HUDEP-2 (cell line): Measurements from ENCODE around the gene RARRES2.

ENCODE experiments used
- DNase-seq, 76 experiments: peaks; one replicate each; lab custom pipeline; 2025; ENCODE audit not compliant: unreplicated experiment in 76 of 76; lab: John Stamatoyannopoulos, UW

RARRES2 gene

DNA sequence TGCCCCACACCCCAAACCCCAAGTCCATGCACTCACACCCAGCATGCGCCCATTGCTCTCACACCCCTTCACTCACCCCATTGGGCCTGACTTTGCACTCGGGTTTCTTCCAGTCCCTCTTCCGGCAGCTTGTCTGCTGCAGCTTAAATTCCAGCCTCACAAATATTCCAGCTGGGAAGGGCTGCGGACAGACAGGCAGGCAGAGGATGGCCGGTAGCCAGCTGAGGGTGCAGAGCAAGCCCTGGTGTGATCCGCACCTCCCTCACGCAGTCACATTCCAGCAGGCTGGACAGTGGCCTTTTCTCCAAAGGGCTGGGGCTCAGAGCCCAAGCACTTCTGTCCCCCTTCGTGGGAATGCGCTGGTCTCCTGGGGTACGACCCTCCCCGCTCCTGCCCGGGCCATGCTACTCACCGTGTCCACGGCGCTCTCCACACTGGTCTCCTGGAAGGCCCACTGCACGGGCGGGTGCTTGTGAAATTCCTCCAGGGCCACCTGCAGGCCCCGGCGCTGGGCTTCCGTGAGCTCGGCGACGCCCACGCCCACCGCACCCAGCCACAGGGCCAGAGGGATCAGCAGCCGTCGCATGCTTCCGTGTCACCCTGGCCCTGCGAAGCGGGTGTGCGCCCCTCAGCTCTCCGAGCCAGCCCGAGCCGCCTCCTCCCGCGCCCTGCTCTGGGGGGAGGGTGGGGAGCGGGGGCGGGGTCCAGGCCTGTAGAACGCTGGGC is 1.2 kb downstream of the RARRES2 start:
- DNase-seq, result no peak

DNA sequence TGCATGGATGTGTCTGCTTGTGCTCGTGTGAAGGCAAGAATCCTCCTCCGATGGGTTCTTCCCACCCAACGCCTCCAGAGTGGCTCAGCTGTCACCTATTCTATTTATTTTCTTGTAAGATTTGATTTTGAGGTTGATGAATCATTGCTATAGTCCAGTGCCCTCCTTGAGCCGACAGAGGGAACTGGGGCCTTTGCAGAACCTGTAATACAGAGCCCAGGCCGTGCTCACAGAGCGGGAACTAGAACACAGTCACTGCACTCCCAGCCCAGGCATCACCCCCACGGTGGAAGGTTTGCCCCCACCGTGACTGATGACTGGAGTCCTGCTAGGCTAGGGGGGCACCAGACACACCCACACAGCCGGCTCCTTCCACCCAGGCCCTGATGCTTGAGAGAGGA is 2.0 kb downstream of the RARRES2 start:
- DNase-seq, result no peak

DNA sequence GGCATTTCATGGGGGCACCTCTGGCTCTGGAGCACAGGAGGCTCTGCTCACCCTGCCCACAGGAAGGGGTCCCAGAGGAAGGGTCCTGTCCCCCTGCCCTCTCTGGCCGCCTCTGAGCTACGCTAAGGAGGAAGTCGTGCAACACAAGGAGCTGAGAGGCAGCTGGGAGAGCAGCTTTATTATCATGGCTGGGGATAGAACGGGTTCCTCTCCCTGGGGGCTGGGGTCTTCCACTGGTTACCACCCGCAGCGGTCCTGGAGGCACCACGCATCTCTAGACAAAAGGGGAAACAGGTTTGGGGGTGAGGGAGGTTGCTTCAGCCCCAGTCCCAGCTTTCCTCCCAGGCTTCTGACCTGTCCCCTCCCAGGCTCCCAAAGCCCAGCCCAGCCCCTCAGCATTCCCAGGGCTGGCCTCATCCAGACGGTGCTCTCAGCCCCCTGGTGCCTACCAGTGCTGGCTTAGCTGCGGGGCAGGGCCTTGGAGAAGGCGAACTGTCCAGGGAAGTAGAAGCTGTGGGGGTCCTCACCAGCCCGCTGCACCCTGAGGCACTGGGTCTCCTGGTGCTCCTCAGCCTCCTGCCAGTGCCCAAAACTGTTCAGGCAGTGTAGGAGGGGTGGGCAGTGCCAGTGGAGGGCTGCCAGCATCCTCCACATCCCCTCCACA is 3.1 kb downstream of the RARRES2 start:
- DNase-seq, result no peak

DNA sequence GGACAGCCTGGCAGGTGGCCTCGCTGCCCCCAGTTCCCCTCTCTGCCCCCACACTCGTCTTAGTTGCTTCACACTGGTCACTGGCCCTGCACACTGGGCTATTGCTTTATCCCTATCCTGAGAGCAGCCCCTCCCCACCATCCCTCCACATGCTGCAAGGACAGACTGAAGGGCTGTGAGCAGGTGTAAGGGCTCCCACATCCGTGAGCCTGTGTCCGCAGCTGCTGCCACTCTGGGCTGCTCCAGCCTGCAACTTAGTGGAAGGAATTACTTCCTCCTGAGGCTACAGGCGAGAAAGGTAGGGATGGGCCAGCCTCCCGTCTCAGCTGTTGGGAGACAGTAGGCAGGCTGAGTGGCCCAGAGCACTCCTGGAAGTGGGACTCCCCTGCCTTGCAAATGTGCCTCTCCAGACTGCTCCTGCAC is 3.8 kb downstream of the RARRES2 start:
- no peak for DNase-seq

DNA sequence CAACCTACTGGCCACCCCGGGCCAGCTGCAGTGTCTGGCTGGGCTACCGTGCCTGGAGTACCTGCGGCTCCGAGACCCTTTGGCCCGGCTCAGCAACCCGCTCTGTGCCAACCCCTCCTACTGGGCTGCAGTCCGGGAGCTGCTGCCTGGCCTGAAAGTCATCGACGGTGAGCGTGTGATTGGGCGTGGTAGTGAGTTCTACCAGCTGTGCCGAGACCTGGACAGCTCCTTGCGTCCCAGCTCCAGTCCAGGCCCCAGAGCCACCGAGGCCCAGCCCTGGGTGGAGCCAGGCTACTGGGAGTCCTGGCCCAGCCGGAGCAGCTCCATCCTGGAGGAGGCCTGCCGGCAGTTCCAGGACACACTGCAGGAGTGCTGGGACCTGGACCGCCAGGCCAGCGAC is 4.2 kb downstream of the RARRES2 start:
- DNase-seq, result no peak

DNA sequence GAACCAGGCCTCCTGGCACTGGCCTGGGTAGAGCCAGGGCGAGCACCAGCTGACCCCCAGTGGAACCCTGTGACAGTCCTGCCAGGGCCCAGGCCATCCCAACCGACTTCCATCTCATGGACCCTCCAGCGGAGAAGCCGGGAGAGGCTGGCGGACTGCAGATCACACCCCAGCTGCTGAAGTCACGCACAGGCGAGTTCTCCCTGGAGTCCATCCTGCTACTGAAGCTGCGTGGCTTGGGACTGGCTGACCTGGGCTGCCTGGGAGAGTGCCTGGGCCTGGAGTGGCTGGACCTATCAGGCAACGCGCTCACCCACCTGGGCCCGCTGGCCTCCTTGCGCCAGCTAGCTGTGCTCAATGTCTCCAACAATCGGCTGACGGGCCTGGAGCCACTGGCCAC is 4.7 kb downstream of the RARRES2 start:
- DNase-seq, result no peak

DNA sequence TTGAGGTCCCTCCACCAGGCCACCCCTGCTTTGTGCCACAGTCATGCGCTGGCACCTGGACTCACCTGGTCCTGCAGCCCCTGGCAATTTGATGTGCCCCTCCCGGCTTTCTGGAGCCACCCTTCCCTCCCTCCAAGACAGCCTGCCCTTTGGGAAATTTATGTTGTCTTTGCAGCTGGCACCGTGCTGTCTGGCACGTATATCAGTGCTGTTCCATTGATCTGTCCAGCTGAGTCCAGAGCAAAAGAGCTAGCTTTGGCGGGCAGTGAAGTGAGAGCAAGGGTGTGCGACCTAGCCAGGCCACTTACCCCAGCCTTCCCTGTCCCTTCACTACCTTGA is 5.7 kb downstream of the RARRES2 start:
- no peak for DNase-seq

DNA sequence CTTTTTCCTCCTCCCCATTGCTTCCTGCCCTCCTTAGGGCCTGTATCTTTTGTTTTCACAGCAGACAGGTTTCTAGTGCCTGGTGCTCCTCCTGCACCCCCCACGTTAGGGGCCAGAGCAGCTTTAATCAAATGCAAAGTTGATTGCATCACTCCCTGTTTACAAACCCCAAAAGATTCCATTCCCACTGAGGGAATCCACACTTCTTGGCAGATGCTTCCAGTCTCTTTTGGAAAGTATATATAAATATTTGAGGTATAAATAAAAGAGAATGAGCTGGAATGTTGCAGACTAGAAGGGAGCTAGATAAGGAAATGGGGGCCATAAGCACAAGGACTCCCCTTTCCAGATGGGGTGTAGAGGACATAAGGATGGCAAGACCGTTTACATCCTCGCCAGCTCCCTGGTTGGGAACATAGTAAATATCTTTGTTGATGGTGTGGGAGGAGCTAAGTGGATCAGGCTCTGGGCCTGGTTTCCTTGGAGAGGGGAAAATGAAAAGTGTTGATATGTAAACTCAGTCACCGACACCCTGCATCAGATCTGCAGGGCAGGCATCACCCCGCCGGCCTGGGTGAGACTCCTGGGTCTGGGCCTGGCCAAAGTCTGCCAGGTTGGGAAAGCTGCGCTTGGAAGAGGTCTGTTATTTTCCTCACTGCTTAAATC is 6.2 kb downstream of the RARRES2 start:
- DNase-seq, result no peak

DNA sequence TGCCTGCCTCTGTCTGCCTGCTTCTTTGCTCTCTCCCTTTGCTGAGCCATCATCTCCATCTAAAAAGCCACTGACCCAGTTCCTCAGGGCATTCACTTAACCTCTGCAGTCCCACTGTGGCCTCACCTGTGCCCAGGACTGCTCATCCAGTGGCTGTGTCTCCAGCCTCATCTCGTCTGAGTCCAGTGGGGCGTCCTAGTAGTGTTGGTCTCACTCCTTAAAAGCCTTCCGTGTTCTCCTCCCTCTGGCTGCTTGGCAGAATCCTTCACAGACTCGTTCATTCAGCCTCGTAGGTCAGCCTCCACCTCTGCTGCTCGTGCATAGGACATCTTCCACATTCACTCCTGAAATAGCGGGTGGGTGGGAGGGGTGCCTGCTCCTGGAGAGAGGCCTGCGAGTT is 7.3 kb downstream of the RARRES2 start:
- DNase-seq, result no peak

DNA sequence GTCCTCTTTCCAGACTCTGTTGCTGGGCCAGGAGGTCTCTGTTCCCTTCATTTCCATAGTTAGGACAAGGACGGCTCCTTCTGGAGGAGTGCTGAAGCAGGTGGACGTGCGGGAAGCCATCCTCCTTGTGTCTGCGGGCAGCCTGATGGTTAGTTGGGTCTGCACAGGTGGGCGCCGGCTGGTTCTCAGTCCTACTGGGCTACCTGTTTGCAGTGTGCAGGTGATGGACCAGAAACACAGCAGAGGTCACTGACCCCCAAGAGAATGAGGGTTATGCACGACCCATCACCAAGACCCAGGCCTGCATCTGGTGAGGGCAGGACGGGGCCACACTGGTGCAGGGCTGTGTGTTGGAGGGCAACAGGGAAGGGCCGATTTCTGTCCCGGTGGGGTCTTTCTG is 7.8 kb downstream of the RARRES2 start:
- DNase-seq, result no peak

DNA sequence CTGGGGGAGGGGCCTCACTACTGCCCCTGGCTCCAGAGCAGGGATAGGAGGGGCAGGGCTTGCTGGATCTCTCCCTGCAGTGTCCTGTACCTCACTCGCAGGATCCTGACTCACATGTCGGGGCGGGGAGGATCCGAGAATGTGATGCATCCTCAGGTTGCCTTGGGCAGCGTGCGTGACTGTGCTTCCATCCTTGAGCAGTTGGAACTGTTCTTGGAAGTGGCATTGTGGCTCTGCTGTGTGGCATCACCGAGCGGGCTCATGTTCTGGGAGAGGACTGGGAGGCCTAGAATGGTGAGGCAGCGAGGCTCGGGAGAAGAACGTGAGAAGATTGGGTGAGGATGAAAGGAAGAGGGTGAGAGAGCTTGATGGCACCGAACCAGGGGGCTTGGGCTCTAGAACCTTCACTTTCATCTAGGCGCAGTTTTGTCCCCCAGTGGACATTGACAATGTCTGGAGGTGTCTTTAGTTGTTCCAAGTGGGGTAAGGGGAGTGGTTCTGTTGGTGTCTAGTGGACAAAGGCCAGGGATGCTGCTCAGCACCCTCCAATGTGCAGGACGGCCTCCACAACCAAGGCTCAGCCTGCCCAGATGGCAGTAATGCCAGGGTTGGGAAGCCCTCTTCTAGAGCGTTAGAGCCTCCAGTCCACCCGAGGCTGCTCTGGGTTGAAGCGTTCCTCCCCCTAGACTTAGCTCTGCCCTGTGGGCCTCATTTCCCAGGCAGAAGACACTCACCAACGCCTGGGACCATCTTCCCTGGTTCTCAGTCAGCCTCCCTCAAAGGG is 8.4 kb downstream of the RARRES2 start:
- no peak for DNase-seq

DNA sequence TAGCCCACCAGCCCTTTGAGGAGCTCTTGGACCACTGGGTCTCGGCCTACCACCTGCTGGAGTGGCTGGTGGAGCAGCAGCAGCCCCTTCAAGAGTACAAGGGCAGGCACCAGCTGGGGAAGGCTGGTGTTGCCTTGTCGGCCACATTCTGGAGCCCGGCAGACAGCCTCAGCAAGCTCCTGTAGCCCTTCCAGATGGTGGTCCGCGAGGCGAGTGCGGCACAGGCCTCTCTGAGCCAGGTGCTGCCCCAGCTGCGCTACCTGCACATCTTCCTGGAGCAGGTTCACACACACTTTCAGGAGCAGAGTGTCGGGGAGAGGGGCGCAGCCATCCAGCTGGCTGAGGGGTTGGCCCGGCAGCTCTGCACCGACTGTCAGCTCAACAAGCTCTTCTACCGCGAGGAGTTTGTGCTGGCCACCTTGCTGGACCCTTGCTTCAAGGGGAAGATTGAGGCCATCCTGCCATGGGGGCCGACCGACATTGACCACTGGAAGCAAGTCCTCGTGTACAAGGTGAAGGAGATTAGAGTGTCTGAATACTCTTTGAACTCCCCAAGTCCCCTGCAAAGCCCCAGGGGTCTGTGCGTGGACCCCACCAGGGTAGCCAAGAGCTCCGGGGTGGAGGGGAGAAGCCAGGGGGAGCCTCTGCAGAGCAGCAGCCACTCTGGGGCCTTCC is 11.1 kb downstream of the RARRES2 start:
- no peak for DNase-seq

DNA sequence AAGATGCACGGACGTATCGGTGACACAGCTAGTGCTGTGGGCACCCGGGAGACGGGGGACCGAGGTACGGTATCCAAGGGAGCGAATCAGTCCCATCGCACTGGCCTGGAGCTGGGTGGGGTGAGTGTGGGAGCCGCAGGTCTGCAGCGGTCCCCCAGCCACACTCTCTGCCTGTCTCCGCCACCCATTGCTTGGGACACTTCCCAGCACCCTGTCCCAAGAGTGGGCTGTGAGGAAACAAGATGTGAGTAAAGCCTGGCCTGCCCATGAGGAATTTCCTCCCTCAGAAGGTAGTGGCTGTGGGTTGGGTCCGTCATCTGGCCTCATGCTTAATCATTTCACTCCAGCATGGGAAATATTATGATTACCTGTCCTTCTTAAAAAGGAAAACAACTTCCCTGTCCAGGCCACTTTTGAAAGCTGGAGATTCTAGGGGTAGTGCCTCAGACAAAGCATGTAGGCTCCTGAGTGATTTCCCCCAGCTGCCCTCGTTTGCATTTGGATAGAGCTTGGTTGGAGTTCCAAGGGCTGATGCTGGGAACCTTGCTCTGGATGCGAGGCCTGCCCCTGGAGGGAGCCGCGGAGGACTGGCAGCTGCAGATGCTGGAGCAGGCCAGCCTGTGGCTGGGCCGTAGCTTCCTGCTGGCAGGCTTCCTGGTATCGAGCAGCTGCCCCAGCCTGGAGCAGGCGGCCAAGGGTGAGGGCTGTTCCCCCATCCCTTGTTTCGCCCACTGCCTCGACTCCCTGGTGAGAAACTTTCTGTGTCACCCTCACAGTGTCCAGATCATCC is 11.9 kb downstream of the RARRES2 start:
- no peak for DNase-seq

DNA sequence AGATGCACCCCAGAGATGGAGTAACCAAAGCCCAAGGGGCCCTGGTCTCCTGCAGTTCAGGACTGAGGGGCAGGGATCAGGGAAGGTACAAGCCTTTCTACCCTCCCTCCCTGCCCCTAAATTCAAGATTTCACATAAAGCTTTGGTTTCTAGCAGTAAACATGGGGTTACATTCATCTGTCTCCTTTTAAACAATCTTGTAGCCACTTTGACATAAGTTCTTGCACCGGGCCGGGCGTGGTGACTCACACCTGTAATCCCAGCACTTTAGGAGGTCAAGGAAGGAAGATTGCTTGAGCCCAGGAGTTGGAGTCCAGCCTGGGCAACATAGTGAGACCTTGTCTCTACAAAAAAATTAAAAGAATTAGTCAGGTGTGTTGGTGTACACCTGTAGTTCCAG is 14.1 kb downstream of the RARRES2 start:
- DNase-seq, result no peak

DNA sequence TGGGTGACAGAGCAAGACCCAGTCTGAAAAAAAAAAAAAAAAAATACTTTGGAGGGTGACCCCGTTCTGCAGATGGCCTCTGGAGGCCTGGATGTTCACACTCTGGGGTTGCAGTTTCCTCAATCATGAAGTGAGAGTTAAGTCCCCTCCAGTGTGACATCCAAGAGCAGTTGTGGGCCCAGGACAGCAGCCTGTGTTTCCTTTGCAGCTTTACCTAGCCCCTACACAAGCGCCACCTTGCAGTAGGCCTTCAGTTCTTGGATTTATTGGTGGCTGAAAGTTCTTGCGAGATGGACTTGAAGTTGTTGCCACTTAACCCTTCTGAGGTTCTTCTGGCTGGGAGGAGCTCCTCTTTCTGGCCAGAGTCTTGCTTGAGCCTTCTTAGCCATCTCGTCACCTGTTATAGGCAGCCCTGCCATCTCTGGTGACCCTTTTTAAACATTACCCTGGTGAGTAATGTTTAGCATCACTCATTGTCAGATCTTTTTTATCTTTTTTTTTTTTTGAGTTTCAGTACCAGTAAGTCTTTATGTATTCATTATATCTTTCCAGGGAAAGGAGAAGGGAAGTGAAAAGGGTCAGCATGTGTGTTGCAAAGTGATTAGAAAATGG is 14.7 kb downstream of the RARRES2 start:
- DNase-seq, result no peak

DNA sequence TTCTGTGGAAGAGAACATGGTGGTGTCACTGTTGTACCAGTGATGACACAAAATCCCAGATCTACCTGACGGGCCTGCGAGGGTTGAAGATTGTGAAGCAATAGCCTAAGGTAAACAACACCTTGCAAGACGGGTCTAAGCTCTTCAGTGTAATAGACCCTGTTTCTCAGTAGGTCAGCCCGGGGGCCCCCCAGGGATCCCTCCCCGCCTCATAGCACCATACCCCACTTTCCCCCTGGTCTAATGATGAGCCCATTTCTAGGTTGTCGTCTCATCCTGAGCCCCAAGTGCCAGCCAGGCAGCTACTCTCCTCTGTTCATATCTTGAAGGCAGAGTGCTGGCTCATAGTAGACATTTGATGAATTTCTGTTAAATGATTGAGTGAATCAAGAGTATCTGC is 15.5 kb downstream of the RARRES2 start:
- no peak for DNase-seq

DNA sequence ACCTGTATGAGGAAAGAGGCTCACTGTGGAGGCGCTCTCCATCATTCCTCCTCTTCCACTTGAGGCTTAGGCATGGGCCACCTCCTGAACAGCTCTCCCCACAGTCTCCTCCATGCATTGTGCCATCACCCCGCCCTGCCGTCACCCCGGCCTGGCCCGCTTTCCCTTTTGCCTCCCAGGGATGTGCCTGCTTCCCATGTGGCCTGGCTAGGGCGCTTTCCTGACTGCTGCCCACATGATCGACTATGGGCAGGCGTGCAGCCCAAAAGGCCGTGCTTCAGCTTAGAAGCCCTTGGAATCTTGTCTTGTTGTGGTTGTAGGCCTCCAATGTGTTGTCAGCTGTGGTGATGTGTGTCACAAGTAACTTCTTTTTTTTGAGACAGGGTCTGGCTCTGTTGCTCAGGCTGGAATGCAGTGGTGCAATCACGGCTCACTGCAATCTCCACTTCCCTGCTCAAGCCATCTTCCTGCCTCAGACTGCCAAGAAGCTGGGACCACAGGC is 16.3 kb downstream of the RARRES2 start:
- DNase-seq, result no peak

DNA sequence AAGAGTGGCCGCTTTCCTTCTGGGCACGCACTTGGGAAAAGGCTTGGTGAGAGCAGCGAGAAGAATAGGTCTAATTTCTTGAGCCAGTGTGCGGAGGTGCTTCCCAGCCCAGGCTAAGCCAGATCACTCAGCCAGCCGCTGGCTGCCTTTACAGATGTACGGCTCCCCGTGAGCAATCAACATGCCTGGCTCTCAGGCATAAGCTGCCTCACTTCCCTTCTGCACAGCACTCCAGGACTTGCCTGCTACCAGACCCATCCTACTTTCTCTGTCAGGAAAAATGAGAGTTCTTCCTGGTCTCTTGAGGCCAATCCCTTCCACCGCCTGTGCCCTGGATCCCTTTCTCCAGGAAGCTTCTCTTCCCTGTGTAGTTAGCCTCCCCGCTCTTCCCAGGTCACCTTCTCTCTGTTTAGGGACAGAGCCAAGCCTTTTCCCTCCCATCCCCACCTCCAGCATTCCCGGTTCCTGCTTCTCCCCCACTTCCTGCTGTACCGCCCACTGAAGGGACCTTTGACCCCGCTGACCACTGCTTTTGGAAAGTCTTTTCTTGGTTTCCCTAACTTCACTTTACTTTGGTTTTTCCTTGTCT is 17.0 kb downstream of the RARRES2 start:
- peak in 2 of 76 experiments; percentile 2 to 4 for DNase-seq
